ENCODE results near the gene DENND1A. TPM values are rescaled to one million over a fixed set of nuclear protein-coding genes. Genes with fewer than 3 reads are reported as not detected.

DENND1A gene
- total and polyA plus RNA-seq, 2 of the 13 experiments (the other 11 are each of a cell fraction or from before 2014, with no cell fraction given) = 14.8 to 30.1 TPM

DNA sequence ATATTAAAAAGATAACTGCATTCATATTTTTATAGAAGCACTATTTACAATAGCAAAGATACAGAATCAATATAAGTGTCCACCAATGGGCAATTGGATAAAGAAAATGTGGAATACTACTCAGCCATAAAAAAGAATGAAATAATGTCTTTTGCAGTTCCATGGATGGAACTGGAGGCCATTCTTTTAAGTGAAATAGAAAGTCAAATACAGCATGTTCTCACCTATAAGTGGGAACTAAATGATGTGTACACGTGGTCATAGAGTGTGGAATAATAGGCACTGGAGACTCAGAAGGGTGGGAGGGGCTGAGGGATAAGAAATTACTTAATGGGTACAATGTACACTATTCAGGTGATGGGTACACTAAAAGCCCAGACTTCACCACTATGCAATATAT, 53.2 kb downstream of the DENND1A start:
- Histone ChIP-seq H3K9me3 (ENCODE audit: low read length) (no peaks in the 10 kb centered on the region), H3K36me3 (replicated peaks in 1 of 2; ENCODE audit: control insufficient read depth in 1 of 2, insufficient read depth in 2 of 2, low read length in 2 of 2) (peaks cover 5 to 23% of the 10 kb centered on the region in 2 experiments; a peak in 4 of 5 replicates), H2AFZ (ENCODE audit: low read length) (no peak overlapping the region), H3K4me3 (replicated peaks in 1 of 3; ENCODE audit: insufficient read depth in 1 of 3, low read depth in 2 of 3, low read length in 3 of 3) (no peak overlapping the region), H3K27ac (ENCODE audit: extremely low read length, insufficient read depth, low read length) (no peak overlapping the region), H3K79me2 (ENCODE audit: insufficient read depth, low read length) (peaks cover 16% of the 10 kb centered on the region), H3K4me1 (ENCODE audit: insufficient read depth, low read length) (peaks cover 21% of the 10 kb centered on the region), H4K20me1 (ENCODE audit: insufficient read depth, low read length) (peaks cover 3% of the 10 kb centered on the region), H3K9ac (ENCODE audit: insufficient read depth, low read depth, low read length) (no peak overlapping the region), H3K27me3 (ENCODE audit: control insufficient read depth in 1 of 2, insufficient read depth in 2 of 2, low read length in 2 of 2) (no peaks in the 10 kb centered on the region), H3K4me2 (ENCODE audit: low read depth, low read length) (no peak overlapping the region)
- no peak for ATAC-seq
- POLR2A ChIA-PET = no interaction called here
- no TSS peak for BruUV-seq (replicated peaks)
- intact Hi-C loops (cut with micrococcal nuclease; ENCODE audit: unreplicated experiment) (no loop called here), in situ Hi-C loops (cut with HindIII; ENCODE audit: extremely low pct_ligation_motif_present, low pct_unique_long_range_greater_than_20kb) (no loop called here)
- DNase-seq (ENCODE audit: low spot score) = no peak
- no peak for FAIRE-seq
- 90% methylated on average over 1 of the region's 1 CpG for WGBS (ENCODE audit: low lambda C conversion rate)
- CTCF ChIA-PET (ENCODE audit: low intra/inter-chr PET ratio, low total read pairs) = no interaction called here
- TF ChIP-seq ZEB1 (IDR thresholded peaks at IDR 0.05; ENCODE audit: insufficient replicate concordance, low read depth) = no peak
- TF ChIP-seq ZNF766 (CRISPR knock-in tag; IDR thresholded peaks at IDR 0.05; ENCODE audit: borderline replicate concordance) = no peak
- TF ChIP-seq ZKSCAN5 (CRISPR knock-in tag; IDR thresholded peaks at IDR 0.05) = no peak
- TF ChIP-seq SIX1 (CRISPR knock-in tag; IDR thresholded peaks at IDR 0.05; ENCODE audit: borderline replicate concordance) = no peak
- TF ChIP-seq, protein P1, sequence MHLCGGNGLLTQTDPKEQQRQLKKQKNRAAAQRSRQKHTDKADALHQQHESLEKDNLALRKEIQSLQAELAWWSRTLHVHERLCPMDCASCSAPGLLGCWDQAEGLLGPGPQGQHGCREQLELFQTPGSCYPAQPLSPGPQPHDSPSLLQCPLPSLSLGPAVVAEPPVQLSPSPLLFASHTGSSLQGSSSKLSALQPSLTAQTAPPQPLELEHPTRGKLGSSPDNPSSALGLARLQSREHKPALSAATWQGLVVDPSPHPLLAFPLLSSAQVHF (CRISPR knock-in tag; IDR thresholded peaks at IDR 0.05) = no peak
- no peak for TF ChIP-seq ZNF782 (CRISPR knock-in tag; IDR thresholded peaks at IDR 0.05; ENCODE audit: borderline replicate concordance)
- TF ChIP-seq ZSCAN31 (CRISPR knock-in tag; IDR thresholded peaks at IDR 0.05; ENCODE audit: low read depth) = no peak
- no peak for TF ChIP-seq MTA1 (CRISPR knock-in tag; IDR thresholded peaks at IDR 0.05; ENCODE audit: borderline replicate concordance)
- no peak for TF ChIP-seq TEAD2 (CRISPR knock-in tag; IDR thresholded peaks at IDR 0.05)
- no peak for TF ChIP-seq ZNF747 (CRISPR knock-in tag; IDR thresholded peaks at IDR 0.05; ENCODE audit: borderline replicate concordance)
- TF ChIP-seq, protein P2, sequence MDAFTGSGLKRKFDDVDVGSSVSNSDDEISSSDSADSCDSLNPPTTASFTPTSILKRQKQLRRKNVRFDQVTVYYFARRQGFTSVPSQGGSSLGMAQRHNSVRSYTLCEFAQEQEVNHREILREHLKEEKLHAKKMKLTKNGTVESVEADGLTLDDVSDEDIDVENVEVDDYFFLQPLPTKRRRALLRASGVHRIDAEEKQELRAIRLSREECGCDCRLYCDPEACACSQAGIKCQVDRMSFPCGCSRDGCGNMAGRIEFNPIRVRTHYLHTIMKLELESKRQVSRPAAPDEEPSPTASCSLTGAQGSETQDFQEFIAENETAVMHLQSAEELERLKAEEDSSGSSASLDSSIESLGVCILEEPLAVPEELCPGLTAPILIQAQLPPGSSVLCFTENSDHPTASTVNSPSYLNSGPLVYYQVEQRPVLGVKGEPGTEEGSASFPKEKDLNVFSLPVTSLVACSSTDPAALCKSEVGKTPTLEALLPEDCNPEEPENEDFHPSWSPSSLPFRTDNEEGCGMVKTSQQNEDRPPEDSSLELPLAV (CRISPR knock-in tag; conservative IDR thresholded peaks at IDR 0.05; ENCODE audit: low read depth) = no peak
- no peak for TF ChIP-seq ZNF34 (CRISPR knock-in tag; IDR thresholded peaks at IDR 0.05; ENCODE audit: borderline replicate concordance)
- no peak for TF ChIP-seq SSRP1 (CRISPR knock-in tag; IDR thresholded peaks at IDR 0.05)
- TF ChIP-seq, protein P3, sequence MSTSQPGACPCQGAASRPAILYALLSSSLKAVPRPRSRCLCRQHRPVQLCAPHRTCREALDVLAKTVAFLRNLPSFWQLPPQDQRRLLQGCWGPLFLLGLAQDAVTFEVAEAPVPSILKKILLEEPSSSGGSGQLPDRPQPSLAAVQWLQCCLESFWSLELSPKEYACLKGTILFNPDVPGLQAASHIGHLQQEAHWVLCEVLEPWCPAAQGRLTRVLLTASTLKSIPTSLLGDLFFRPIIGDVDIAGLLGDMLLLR (CRISPR knock-in tag; IDR thresholded peaks at IDR 0.05) = no peak
- no peak for TF ChIP-seq ZNF713 (CRISPR knock-in tag; IDR thresholded peaks at IDR 0.05)
- TF ChIP-seq, protein P4, sequence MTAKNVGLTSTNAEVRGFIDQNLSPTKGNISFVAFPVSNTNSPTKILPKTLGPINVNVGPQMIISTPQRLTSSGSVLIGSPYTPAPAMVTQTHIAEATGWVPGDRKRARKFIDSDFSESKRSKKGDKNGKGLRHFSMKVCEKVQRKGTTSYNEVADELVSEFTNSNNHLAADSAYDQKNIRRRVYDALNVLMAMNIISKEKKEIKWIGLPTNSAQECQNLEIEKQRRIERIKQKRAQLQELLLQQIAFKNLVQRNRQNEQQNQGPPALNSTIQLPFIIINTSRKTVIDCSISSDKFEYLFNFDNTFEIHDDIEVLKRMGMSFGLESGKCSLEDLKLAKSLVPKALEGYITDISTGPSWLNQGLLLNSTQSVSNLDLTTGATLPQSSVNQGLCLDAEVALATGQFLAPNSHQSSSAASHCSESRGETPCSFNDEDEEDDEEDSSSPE (CRISPR knock-in tag; IDR thresholded peaks at IDR 0.05) = no peak
